Neural crest cell (in vitro differentiated cells): Measurements from ENCODE around the gene FRMD6. TPM values are rescaled to one million over a fixed set of nuclear protein-coding genes. Genes with fewer than 3 reads are reported as not detected.

Experiments
- DNase-seq: peaks from one replicate; pipeline ENCODE4 v3.0.0; 2021; ENCODE audit warnings: low read depth, mixed read lengths, low spot score
- H3K27ac Mint-ChIP-seq: one replicate; pipeline ENCODE4 v1.8.0; 2021; ENCODE audit warnings: mild to moderate bottlenecking, mixed read lengths; ENCODE audit not compliant: unreplicated experiment
- H3K27me3 Mint-ChIP-seq: 2 replicates; pipeline ENCODE4 v1.8.0; 2021; ENCODE audit warnings: low read depth, mild to moderate bottlenecking, mixed read lengths
- H3K36me3 Mint-ChIP-seq: 2 replicates; pipeline ENCODE4 v1.8.0; 2021; ENCODE audit warnings: low read depth, mild to moderate bottlenecking, mixed read lengths
- H3K4me1 Mint-ChIP-seq: 2 replicates; pipeline ENCODE4 v1.8.0; 2021; ENCODE audit warnings: mixed read lengths
- H3K4me3 Mint-ChIP-seq: one replicate; pipeline ENCODE4 v1.8.0; 2021; ENCODE audit warnings: mild to moderate bottlenecking, mixed read lengths
- H3K9me3 Mint-ChIP-seq: 2 replicates; pipeline ENCODE4 v1.8.0; 2021; ENCODE audit warnings: mixed read lengths
- CTCF ChIP-seq: fragments of 200-600 bp; sonication (generic); conservative IDR thresholded peaks from 2 replicates; pipeline ENCODE4 v1.5.0; 2021; ENCODE audit warnings: antibody characterized with exemption, mild to moderate bottlenecking
- total RNA-seq: library from RNA; stranded (reverse); gene quantifications from 2 replicates; pipeline ENCODE4 v1.2.1, GENCODE V29; 2021

Gene FRMD6
- total RNA-seq, 1 donor from 2014 or later = 38.0 TPM

GRCh38 chr14:51676549-51676948, 24.8 kb downstream of the FRMD6 start:
- TF ChIP-seq CTCF = no peak
- Mint-ChIP-seq H3K9me3 (no peaks in the 10 kb centered on the region), H3K4me1 (peaks cover 58% of the 10 kb centered on the region), H3K36me3 (peaks cover 4% of the 10 kb centered on the region), H3K27me3 (no peaks in the 10 kb centered on the region), H3K4me3 (no peak overlapping the region), H3K27ac (peak overlapping the region; percentile 96)
- DNase-seq = no peak

DNA sequence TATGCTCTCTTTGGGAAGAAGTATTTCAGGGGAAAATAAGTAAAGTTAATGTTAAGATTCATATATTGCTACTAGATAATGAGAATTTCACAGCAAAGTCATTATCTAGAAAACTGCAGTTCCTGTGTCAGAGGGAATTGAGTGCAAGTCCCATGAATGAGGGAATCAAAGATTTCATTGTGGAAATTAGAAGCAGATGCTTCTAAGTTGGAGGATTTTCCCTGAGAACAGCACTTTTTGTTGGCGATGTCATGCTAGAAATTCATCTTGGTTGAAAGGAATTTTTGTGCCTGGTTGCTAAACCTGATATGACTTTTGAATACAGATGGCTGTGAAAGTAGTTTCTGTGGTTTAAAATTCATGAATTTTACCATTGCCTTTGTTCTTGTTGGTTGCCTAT, 25.6 kb downstream of the FRMD6 start:
- Mint-ChIP-seq H3K27ac (peak overlapping the region; percentile 96), H3K4me3 (no peak overlapping the region), H3K4me1 (peaks cover 54% of the 10 kb centered on the region), H3K36me3 (peaks cover 2% of the 10 kb centered on the region), H3K27me3 (no peaks in the 10 kb centered on the region), H3K9me3 (no peaks in the 10 kb centered on the region)
- DNase-seq = no peak
- no peak for TF ChIP-seq CTCF

DNA sequence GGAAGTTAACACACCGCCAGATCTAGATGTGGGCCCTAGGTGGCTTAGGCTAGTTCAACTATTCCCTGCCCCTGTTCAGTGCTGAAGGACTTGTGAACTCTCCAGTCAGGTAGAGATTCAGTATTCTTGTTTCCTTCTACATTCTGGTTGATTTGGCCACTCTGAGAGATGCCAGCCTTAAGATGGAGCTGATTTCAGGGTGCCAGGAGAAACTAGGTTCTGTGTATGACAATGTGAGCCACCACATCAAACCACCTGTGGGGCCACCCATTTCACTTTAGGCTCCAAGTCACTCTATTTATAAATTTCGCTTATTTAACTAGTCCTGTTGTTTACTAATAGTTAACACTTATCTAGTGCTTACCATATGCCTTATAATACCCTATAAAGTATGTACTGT, 26.0 kb downstream of the FRMD6 start:
- peaks cover 2% of the 10 kb centered on the region for H3K36me3 Mint-ChIP-seq
- DNase-seq = no peak
- peak overlapping the region; percentile 96 for H3K27ac Mint-ChIP-seq
- no peak for TF ChIP-seq CTCF
- H3K4me1 Mint-ChIP-seq = peaks cover 54% of the 10 kb centered on the region
- no peaks in the 10 kb centered on the region for H3K9me3 Mint-ChIP-seq
- no peaks in the 10 kb centered on the region for H3K27me3 Mint-ChIP-seq
- H3K4me3 Mint-ChIP-seq = no peak overlapping the region

- no peak for DNase-seq
- H3K27ac Mint-ChIP-seq = no peak overlapping the region
- no peaks in the 10 kb centered on the region for H3K27me3 Mint-ChIP-seq
- H3K4me1 Mint-ChIP-seq = peaks cover 45% of the 10 kb centered on the region
- H3K9me3 Mint-ChIP-seq = no peaks in the 10 kb centered on the region
- H3K36me3 Mint-ChIP-seq = no peaks in the 10 kb centered on the region
- no peak for TF ChIP-seq CTCF
- no peak overlapping the region for H3K4me3 Mint-ChIP-seq
Observed at GRCh38 chr14:51680031-51680430, 28.3 kb downstream of the FRMD6 start.

DNA sequence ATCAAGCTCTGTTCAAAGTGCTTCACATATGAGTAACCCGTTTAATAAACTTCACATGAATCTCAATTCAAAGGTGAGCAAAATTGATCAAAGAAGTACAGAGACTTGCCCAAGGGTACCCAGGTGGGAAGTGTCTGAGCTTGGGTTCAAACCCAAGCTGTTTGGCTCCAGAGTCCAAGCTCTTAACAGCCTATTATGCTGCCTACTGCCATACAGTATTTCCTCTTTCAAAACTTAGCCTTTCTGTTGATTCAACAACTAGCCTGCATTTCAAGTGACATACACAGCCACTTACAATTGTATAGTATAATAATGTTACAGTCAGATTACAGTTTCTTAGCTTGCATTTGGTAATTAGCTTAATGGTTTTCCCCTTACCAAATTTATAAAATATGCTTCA, 29.7 kb downstream of the FRMD6 start:
- no peaks in the 10 kb centered on the region for H3K36me3 Mint-ChIP-seq
- H3K4me1 Mint-ChIP-seq = peaks cover 38% of the 10 kb centered on the region
- DNase-seq = no peak
- no peak overlapping the region for H3K4me3 Mint-ChIP-seq
- no peaks in the 10 kb centered on the region for H3K27me3 Mint-ChIP-seq
- no peak overlapping the region for H3K27ac Mint-ChIP-seq
- no peaks in the 10 kb centered on the region for H3K9me3 Mint-ChIP-seq
- TF ChIP-seq CTCF = no peak

DNA sequence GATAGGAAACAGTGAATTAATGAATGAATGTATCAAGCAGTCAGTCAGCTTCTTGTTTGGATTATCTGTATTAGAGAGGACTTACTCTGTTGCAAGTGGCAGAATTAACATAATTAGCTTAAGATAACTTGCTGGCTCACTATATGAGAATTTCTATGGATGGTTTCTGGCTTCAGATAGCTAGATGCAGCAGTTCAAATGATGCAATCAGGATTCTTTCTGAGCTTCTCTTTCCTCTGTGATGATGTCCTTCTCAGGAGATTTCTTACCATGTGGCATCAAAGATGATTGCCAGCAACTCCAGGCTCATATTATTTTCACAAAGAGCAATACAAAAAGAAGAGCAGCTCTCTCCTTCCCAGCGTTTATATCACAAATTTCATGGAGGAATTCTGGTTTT, 30.7 kb downstream of the FRMD6 start:
- Mint-ChIP-seq H3K27ac (no peak overlapping the region), H3K9me3 (no peaks in the 10 kb centered on the region), H3K4me3 (no peak overlapping the region), H3K27me3 (no peaks in the 10 kb centered on the region), H3K4me1 (peaks cover 28% of the 10 kb centered on the region), H3K36me3 (no peaks in the 10 kb centered on the region)
- DNase-seq = no peak
- no peak for TF ChIP-seq CTCF
